ENCODE results near the gene CYP21A2.
"Not testable (repeated sequence)": the region's sequence is repeated elsewhere in the genome, so short reads cannot be mapped to it uniquely, and the experiment has no call there.

Gene CYP21A2

GRCh38 chr6:32055756-32056155 lies 17.5 kb downstream of the CYP21A2 start:
- not testable (repeated sequence) for DNase-seq

GRCh38 chr6:32056254-32056653 lies 18.0 kb downstream of the CYP21A2 start:
- DNase-seq, result no peak

- no peak for DNase-seq
Observed at GRCh38 chr6:32057966-32058365, 19.8 kb downstream of the CYP21A2 start.

GRCh38 chr6:32058511-32058963 lies 20.3 kb downstream of the CYP21A2 start:
- no peak for DNase-seq

GRCh38 chr6:32060966-32061655 lies 22.9 kb downstream of the CYP21A2 start:
- no peak for DNase-seq

- DNase-seq, result no peak
Observed at GRCh38 chr6:32064706-32065105, 26.5 kb downstream of the CYP21A2 start.

- DNase-seq, result not testable (repeated sequence)
Observed at GRCh38 chr6:32067521-32067920, 29.3 kb downstream of the CYP21A2 start.

GRCh38 chr6:32068315-32068714 lies 30.1 kb downstream of the CYP21A2 start:
- not testable (repeated sequence) for DNase-seq

GRCh38 chr6:32068867-32069266 lies 30.7 kb downstream of the CYP21A2 start:
- no peak for DNase-seq

- DNase-seq, result no peak
Observed at GRCh38 chr6:32069460-32069859, 31.2 kb downstream of the CYP21A2 start.

- DNase-seq, result no peak
Observed at GRCh38 chr6:32069878-32070515, 31.8 kb downstream of the CYP21A2 start.

GRCh38 chr6:32070814-32071543 lies 32.8 kb downstream of the CYP21A2 start:
- DNase-seq, result no peak

GRCh38 chr6:32073101-32073500 lies 34.9 kb downstream of the CYP21A2 start:
- DNase-seq, result no peak

- DNase-seq, result no peak
Observed at GRCh38 chr6:32073613-32074012, 35.4 kb downstream of the CYP21A2 start.

- no peak for DNase-seq
Observed at GRCh38 chr6:32074996-32075532, 36.8 kb downstream of the CYP21A2 start.

- DNase-seq, result no peak
Observed at GRCh38 chr6:32075781-32076180, 37.6 kb downstream of the CYP21A2 start.

GRCh38 chr6:32076321-32076809 lies 38.1 kb downstream of the CYP21A2 start:
- no peak for DNase-seq

- DNase-seq, result no peak
Observed at GRCh38 chr6:32079566-32080290, 41.5 kb downstream of the CYP21A2 start.

GRCh38 chr6:32081168-32081990 lies 43.2 kb downstream of the CYP21A2 start:
- DNase-seq, result no peak

- DNase-seq, result no peak
Observed at GRCh38 chr6:32082478-32082877, 44.3 kb downstream of the CYP21A2 start.

GRCh38 chr6:32082935-32083334 lies 44.7 kb downstream of the CYP21A2 start:
- DNase-seq, result no peak

Data from stimulated activated naive CD4-positive, alpha-beta T cell treated with Interleukin-2 at 50 U/mL for 16 hours (primary cell).